Esophagus squamous epithelium (tissue), 5 donors: ENCODE results near the gene CACNA1H. TPM values are rescaled to one million over a fixed set of nuclear protein-coding genes. Genes with fewer than 3 reads are reported as not detected.

Source experiments
- DNase-seq: peaks from one replicate; lab custom pipeline; 2025; lab: John Stamatoyannopoulos, UW
- H3K27ac ChIP-seq, 4 donors: fragments of 200-600 bp; sonication (generic); one replicate each; pipeline ENCODE4 v1.5.1; 2016 to 2019; ENCODE audit warnings: mild to moderate bottlenecking in 1 of 4
- H3K27me3 ChIP-seq, 4 donors: fragments of 200-600 bp; sonication (generic); 1 replicate in 3 of 4; 2 replicates in 1 of 4; pipeline versions ENCODE4 v1.5.1 to v1.6.0; 2017 to 2021; ENCODE audit warnings: antibody characterized with exemption in 1 of 4
- H3K36me3 ChIP-seq, 3 donors: fragments of 200-600 bp; sonication (generic); one replicate each; pipeline ENCODE4 v1.5.1; 2016 to 2019
- H3K4me1 ChIP-seq, 3 donors: fragments of 200-600 bp; sonication (generic); one replicate each; pipeline ENCODE4 v1.5.1; 2017 to 2019
- H3K4me3 ChIP-seq, 4 donors: fragments of 200-600 bp; sonication (generic); 1 replicate in 3 of 4; 2 replicates in 1 of 4; pipeline ENCODE4 v1.5.1; 2016 to 2019; ENCODE audit warnings: mild to moderate bottlenecking in 2 of 4, moderate library complexity in 1 of 4
- H3K9me3 ChIP-seq, 3 donors: fragments of 200-600 bp; sonication (generic); one replicate each; pipeline ENCODE4 v1.5.1; 2016 to 2019
- POLR2A ChIP-seq, 4 donors: fragments of 450-650 bp; IDR thresholded peaks; one replicate each; pipeline ENCODE4 v1.6.1; 2017; ENCODE audit warnings: antibody characterized with exemption in 4 of 4, mild to moderate bottlenecking in 4 of 4, moderate library complexity in 3 of 4
- WGBS, 2 donors: methylation state at CpG; one replicate each; pipeline ENCODE4 v1.1.5; 2018; 5-methylcytosine and 5-hydroxymethylcytosine counted together
- intact Hi-C: fragments of 100-400 bp; cut with DNase I; formaldehyde crosslinking; loops from one replicate; pipeline ENCODE4 v1.15.0; 2022
- total RNA-seq, 4 donors: library from RNA; depleted of rRNA; stranded (reverse); fragments of >200 nt; gene quantifications; one replicate each; pipeline ENCODE4 v1.1.0, GENCODE V29; 2016
- TF ChIP-seq, protein P1 (sequence below), 6 experiments: fragments of 450-650 bp in 4 of 6; fragments of 200-600 bp in 2 of 6; sonication (generic) in 2 of 6; IDR thresholded peaks; one replicate each; pipeline ENCODE4 v1.5.1; 2016 to 2019; ENCODE audit warnings: antibody characterized with exemption in 6 of 6, mild to moderate bottlenecking in 4 of 6, moderate library complexity in 4 of 6
- donor health status: DM: yes; HTN: yes; CAD: no.

CACNA1H gene
- total RNA-seq, 4 donors from 2014 or later: 1.7 to 14.7 (median 5.6) TPM

DNA sequence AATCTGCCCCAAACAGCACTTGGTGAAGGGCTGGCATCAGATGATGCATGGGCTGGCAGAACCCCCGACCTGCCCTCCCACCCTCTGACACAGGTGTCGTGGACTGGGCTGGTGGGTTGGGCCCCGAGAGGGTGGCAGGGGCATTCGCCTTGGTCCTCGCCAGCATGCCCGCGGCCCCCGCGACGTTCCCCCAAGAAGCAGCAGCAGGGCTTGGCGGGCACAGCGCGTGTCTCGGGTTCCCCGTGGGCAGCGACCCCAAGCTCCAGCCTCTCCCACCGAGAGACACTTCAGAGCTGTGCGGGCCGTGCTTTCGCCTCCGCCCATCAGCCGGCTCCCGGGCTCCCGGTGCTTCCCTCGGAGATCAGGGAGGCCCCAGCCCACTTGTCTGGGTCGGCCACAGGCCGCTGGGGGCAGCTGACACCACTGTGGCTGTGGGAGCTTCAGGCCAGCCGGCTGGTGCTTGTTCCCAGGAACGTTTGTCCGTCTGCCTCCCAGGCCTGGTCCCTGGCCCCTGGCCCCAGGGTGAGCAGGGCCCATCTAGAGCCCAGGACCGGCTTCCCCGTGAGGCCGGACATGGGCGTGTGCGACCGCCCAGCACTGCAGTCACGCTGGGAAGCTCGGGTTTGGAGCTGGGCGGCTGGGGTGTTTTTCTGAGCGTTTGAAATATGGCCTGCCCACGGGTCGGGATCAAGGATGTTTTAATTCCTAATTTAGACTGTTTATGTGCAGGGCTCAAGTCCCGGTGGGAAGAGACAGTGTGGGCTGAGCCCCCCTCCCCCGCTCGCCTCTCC is 16.6 kb downstream of the CACNA1H start:
- WGBS, 2 donors: 80% methylated on average over 1 of the region's 45 CpGs; no CpG with 5 or more reads in 1 of the 2 donors
- intact Hi-C loops: no loop called here
- Histone ChIP-seq H3K4me3 (peak overlapping the region in 1 of 4 donors; percentile 22), H3K36me3 (no peaks in the 10 kb centered on the region), H3K4me1 (peaks cover 0 to 70% (median 25%) of the 10 kb centered on the region in 3 donors), H3K9me3 (no peaks in the 10 kb centered on the region), H3K27ac (peak overlapping the region; percentile 54 to 88 (median 80)), H3K27me3 (peaks cover 0 to 55% (median 2%) of the 10 kb centered on the region in 4 donors)
- DNase-seq: no peak
- peak in 2 of 4 donors; percentile 16 to 54 for TF ChIP-seq POLR2A (IDR thresholded peaks at IDR 0.05)
- TF ChIP-seq, protein P1, sequence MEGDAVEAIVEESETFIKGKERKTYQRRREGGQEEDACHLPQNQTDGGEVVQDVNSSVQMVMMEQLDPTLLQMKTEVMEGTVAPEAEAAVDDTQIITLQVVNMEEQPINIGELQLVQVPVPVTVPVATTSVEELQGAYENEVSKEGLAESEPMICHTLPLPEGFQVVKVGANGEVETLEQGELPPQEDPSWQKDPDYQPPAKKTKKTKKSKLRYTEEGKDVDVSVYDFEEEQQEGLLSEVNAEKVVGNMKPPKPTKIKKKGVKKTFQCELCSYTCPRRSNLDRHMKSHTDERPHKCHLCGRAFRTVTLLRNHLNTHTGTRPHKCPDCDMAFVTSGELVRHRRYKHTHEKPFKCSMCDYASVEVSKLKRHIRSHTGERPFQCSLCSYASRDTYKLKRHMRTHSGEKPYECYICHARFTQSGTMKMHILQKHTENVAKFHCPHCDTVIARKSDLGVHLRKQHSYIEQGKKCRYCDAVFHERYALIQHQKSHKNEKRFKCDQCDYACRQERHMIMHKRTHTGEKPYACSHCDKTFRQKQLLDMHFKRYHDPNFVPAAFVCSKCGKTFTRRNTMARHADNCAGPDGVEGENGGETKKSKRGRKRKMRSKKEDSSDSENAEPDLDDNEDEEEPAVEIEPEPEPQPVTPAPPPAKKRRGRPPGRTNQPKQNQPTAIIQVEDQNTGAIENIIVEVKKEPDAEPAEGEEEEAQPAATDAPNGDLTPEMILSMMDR (IDR thresholded peaks at IDR 0.05): no peak

DNA sequence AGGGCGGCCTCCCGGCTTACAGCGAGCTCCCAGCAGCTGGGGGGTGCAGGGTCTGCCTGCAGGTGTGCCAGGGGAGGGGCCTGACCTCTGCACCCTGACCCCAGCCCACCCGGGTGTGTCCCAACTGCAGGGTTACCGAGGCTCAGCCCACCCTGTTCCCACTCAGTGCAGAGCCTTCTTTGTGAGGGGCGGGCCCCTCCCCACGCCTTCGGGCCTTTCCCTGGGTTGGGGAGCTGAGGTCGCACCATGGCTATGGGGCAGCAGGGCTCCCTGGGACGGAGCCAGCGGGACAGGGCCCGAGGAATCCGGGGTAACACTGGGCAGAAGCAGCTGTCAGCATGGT is 17.1 kb downstream of the CACNA1H start:
- Histone ChIP-seq H3K27me3 (peaks cover 0 to 55% (median 2%) of the 10 kb centered on the region in 4 donors), H3K4me1 (peaks cover 0 to 73% (median 25%) of the 10 kb centered on the region in 3 donors), H3K36me3 (no peaks in the 10 kb centered on the region), H3K4me3 (peak overlapping the region in 1 of 4 donors; percentile 22), H3K9me3 (no peaks in the 10 kb centered on the region), H3K27ac (peak overlapping the region; percentile 23 to 88 (median 80))
- DNase-seq: no peak
- TF ChIP-seq, protein P1 (IDR thresholded peaks at IDR 0.05): no peak
- no peak for TF ChIP-seq POLR2A (IDR thresholded peaks at IDR 0.05)
- 47% methylated on average over 3 of the region's 13 CpGs; no CpG with 5 or more reads in 1 of the 2 donors for WGBS, 2 donors
- intact Hi-C loops: no loop called here

DNA sequence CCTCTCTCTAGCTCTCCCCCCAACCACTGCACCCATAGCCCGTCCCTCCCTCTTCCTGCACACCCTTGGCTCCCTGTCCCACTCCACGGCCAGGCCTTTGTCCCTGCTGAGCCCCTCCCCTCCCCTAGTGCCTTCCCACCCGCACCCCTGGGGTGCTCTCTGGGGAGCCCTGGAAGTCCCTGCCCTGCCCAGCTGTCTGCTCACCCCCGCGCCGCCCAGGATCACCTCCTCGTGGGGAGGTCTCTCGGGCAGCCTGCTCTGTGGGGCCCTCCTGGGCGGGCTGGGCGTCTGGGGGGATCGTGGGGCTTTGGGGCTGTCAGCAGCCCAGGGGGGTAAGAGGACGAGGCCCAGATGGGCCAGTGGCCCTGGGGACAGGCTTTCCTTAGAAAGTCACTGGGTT is 18.1 kb downstream of the CACNA1H start:
- Histone ChIP-seq H3K27me3 (peaks cover 0 to 55% (median 2%) of the 10 kb centered on the region in 4 donors), H3K9me3 (no peaks in the 10 kb centered on the region), H3K36me3 (no peaks in the 10 kb centered on the region), H3K4me1 (peaks cover 0 to 73% (median 25%) of the 10 kb centered on the region in 3 donors), H3K4me3 (no peak overlapping the region), H3K27ac (peak overlapping the region; percentile 23 to 88 (median 80))
- 38 to 59% methylated on average over 3 to 7 of the region's 12 CpGs for WGBS, 2 donors
- intact Hi-C loops: no loop called here
- TF ChIP-seq, protein P1 (IDR thresholded peaks at IDR 0.05): no peak
- no peak for TF ChIP-seq POLR2A (IDR thresholded peaks at IDR 0.05)
- DNase-seq: no peak

DNA sequence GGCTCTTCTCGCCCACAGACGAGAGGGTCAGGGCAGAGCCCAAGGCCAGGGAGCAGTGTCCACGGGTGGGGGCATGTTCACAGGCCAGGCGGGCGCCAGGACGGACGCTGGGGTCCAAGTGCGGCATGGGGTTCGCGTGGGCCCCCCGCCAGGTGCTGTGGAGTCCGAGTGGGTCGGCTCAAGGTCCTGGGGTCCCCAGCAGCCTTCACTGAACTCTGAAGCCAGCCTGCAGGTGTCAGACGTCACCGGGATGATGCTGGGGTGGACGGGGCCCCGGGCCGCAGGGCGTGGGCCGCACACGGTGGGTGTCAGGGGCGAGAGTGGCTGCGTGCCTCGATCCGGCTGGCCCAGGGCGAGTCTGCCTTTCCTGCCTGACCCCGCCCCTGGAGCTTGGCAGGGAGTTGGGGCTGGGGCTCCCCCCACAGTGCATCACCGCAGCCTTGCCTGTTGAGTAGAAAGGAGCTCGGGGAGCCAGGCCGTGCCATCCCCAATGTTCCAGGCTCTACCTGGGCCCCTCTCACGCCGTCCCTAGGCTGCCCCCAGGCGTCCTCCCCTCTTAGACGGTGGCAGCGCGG is 19.0 kb downstream of the CACNA1H start:
- intact Hi-C loops: no loop called here
- Histone ChIP-seq H3K27me3 (peaks cover 0 to 57% (median 2%) of the 10 kb centered on the region in 4 donors), H3K4me1 (peaks cover 0 to 72% (median 25%) of the 10 kb centered on the region in 3 donors), H3K4me3 (peak overlapping the region in 1 of 4 donors; percentile 30), H3K27ac (peak overlapping the region; percentile 23 to 83 (median 78)), H3K9me3 (no peaks in the 10 kb centered on the region), H3K36me3 (no peaks in the 10 kb centered on the region)
- no CpG with 5 or more reads among the region's 36 CpGs for WGBS, 2 donors
- TF ChIP-seq, protein P1 (IDR thresholded peaks at IDR 0.05): no peak
- TF ChIP-seq POLR2A (IDR thresholded peaks at IDR 0.05): peak in 1 of 4 donors; percentile 11
- DNase-seq: no peak

DNA sequence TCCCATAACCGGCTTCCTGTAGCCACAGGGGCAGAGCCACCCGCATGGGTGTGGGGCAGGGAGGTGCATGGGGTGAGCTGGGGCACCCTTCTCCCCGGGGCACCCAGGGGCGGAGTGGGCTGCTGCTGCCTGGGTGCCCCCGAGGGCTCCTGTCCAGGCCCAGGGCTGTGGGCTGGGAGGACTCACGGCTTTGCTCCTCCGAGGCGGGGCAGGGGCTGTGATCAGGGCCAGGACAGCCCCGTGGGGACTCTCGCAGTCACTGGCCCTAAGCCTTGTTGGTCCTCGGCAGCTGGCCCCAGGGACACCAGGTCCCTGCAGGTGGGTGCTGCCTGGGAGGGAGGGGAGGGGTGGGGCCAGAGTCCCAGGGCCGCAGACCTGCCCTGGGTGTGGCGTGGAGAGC is 19.7 kb downstream of the CACNA1H start:
- H3K27ac ChIP-seq: peak overlapping the region in 3 of 4 donors; percentile 77 to 83 (median 79)
- TF ChIP-seq, protein P1 (IDR thresholded peaks at IDR 0.05): no peak
- TF ChIP-seq POLR2A (IDR thresholded peaks at IDR 0.05): no peak
- peaks cover 0 to 55% (median 2%) of the 10 kb centered on the region in 4 donors for H3K27me3 ChIP-seq
- peaks cover 0 to 65% (median 23%) of the 10 kb centered on the region in 3 donors for H3K4me1 ChIP-seq
- DNase-seq: no peak
- intact Hi-C loops: no loop called here
- no CpG with 5 or more reads among the region's 13 CpGs for WGBS, 2 donors
- no peaks in the 10 kb centered on the region for H3K9me3 ChIP-seq
- peak overlapping the region in 1 of 4 donors; percentile 30 for H3K4me3 ChIP-seq
- H3K36me3 ChIP-seq: no peaks in the 10 kb centered on the region
